Measurements from ENCODE around the gene SLC22A2.

- TF ChIP-seq CTCF (IDR thresholded peaks at IDR 0.05) (no peak), POLR2AphosphoS5 (IDR thresholded peaks at IDR 0.05) (no peak), POLR2A (IDR thresholded peaks at IDR 0.05) (no peak)
Measured at GRCh38 chr6:160222491-160222890, 36.1 kb downstream of the SLC22A2 start.
